Measurements from ENCODE around the gene GPR156. TPM values are rescaled to one million over a fixed set of nuclear protein-coding genes. Genes with fewer than 3 reads are reported as not detected.
"Not testable (repeated sequence)": the region's sequence is repeated elsewhere in the genome, so short reads cannot be mapped to it uniquely, and the experiment has no call there.

GPR156 gene
- total RNA-seq, 1 donor = 0.90 TPM

GRCh38 chr3:120306519-120307455 lies 21.8 kb upstream of the GPR156 start:
- H3K4me3 ChIP-seq (ENCODE audit: low read depth, low read length) = no peak overlapping the region
- TF ChIP-seq CTCF (IDR thresholded peaks at IDR 0.05; ENCODE audit: insufficient read depth, low read length) = no peak
- DNase-seq (ENCODE audit: low read depth) = no peak

DNA sequence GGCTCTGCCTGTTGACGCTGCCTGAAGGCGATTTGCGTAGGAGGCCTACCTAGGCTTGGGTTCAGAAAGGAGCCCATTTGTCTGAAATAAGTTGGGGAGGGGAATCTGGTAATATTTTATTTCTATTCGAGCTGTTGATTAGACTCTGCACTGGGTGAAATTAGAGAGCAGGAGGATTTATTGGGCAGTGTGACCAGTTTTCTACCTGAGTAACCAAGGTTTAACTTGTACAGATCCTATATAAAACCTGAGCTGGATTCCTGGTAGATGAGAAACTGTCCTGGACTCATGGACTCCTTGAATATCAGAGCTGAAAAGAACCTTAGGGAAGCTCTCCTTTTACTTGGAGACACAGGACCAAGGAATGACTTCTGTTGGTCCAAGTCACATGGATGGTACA lies 19.6 kb upstream of the GPR156 start:
- H3K4me3 ChIP-seq (ENCODE audit: low read depth, low read length) = no peak overlapping the region
- no peak for TF ChIP-seq CTCF (IDR thresholded peaks at IDR 0.05; ENCODE audit: insufficient read depth, low read length)
- DNase-seq (ENCODE audit: low read depth) = no peak

- DNase-seq (ENCODE audit: low read depth) = peak; percentile 70
- H3K4me3 ChIP-seq (ENCODE audit: low read depth, low read length) = no peak overlapping the region
- TF ChIP-seq CTCF (IDR thresholded peaks at IDR 0.05; ENCODE audit: insufficient read depth, low read length) = no peak
These were observed 17.3 kb upstream of the GPR156 start for GRCh38 chr3:120302361-120302760.

DNA sequence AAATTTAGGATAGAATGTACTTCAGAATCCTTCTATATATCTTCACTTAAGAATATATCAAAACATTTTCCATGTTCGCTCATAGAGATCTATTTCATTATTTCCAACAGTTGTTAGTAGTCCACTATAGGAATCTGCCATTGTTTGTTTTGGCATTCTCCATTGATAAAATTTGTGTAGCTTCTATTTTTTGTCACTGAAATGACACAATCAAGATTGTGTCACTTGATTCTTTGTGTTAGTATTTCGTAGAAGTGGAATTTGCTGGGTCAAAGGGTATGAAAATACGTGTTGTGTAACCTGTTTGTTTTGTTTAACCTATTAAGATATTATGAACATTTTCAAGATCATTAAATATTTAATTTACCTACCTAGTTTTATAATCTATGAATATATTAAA lies 15.9 kb upstream of the GPR156 start:
- no peak for TF ChIP-seq CTCF (IDR thresholded peaks at IDR 0.05; ENCODE audit: insufficient read depth, low read length)
- no peak for DNase-seq (ENCODE audit: low read depth)
- H3K4me3 ChIP-seq (ENCODE audit: low read depth, low read length) = no peak overlapping the region

- no peak for DNase-seq (ENCODE audit: low read depth)
- TF ChIP-seq CTCF (IDR thresholded peaks at IDR 0.05; ENCODE audit: insufficient read depth, low read length) = no peak
These were observed 14.4 kb upstream of the GPR156 start for GRCh38 chr3:120299403-120299802.

DNA sequence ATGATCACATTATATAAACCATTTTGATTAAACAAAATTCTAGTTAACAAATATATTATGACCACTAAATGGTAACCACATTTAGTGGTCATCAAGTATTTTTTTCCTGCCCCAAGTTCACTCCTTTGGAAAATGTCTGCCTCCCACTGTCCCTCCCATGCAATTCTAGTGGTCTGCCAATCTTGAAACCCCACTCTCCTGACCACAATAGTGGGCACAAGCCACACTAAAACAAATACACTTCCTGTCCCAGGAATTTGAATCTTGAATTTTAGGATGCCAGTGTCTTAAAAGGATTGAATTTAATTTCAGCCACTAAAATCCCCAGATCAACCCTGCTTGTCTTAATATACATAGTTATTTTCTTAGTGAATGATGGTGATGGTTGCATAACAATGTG lies 14.0 kb upstream of the GPR156 start:
- DNase-seq (ENCODE audit: low read depth) = no peak
- no peak for TF ChIP-seq CTCF (IDR thresholded peaks at IDR 0.05; ENCODE audit: insufficient read depth, low read length)
- no peak overlapping the region for H3K4me3 ChIP-seq (ENCODE audit: low read depth, low read length)

More at GRCh38 chr3:120299403-120299802, 14.4 kb upstream of the GPR156 start:
- no peak overlapping the region for H3K4me3 ChIP-seq (ENCODE audit: low read depth, low read length)

DNA sequence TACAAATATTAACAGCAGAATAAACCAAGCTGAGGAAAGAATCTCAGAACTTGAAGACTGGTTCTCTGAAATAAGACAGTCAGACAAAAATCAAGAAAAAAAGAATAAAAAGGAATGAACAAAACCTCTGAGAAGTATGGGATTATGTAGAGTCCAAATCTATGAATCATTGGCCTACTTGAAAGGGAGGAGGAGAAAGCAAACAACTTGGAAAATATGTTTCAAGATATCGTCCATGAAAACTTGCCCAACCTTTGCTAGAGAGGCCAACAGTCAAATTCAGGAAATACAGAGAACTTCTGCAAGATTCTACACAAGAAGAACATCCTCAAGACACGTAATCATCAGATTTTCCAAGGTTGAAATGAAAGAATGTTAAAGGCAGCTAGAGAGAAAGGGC lies 6.5 kb upstream of the GPR156 start:
- DNase-seq (ENCODE audit: low read depth) = peak; percentile 73
- H3K4me3 ChIP-seq (ENCODE audit: low read depth, low read length) = not testable (repeated sequence)
